Esophagus muscularis mucosa (tissue), 3 donors: ENCODE data around the gene PEX10.

ENCODE experiments used
- POLR2A ChIP-seq: fragments of 450-650 bp; IDR thresholded peaks from one replicate; pipeline ENCODE4 v1.6.1; 2017; ENCODE audit warnings: antibody characterized with exemption, moderate library complexity, mild to moderate bottlenecking, low read depth
- POLR2AphosphoS5 ChIP-seq, 2 donors: sonication (generic); formaldehyde crosslinking; IDR thresholded peaks; one replicate each; pipeline ENCODE4 v1.6.1; 2017; ENCODE audit warnings: antibody characterized with exemption in 2 of 2
- TF ChIP-seq, protein P1 (sequence below), 3 experiments: fragments of 200-600 bp in 2 of 3; fragments of 450-650 bp in 1 of 3; sonication (generic) in 2 of 3; IDR thresholded peaks; one replicate each; pipeline ENCODE4 v1.5.1; 2017 to 2019; ENCODE audit warnings: antibody characterized with exemption in 3 of 3, mild to moderate bottlenecking in 2 of 3, moderate library complexity in 1 of 3

DNA sequence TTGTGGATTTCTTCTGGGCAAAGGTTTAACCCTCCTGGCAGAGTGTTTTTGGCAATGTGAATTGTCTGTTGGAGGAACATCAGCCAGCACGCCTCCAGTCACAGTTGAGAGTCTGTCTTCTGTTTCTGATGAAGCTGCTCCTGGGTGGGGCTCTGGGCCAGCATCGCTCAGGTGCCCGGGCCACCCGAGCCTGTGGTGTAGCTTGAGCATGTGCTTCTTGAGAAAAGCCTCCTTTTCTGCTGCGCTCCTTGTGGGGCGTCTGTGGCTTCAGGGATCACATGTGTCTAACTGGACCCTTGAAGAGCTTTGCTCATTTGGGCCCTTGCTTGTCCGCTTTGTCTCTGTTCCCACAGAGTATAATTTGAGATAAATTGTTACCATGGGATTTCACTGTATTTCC lies 13.5 kb downstream of the PEX10 start:
- TF ChIP-seq, protein P1, sequence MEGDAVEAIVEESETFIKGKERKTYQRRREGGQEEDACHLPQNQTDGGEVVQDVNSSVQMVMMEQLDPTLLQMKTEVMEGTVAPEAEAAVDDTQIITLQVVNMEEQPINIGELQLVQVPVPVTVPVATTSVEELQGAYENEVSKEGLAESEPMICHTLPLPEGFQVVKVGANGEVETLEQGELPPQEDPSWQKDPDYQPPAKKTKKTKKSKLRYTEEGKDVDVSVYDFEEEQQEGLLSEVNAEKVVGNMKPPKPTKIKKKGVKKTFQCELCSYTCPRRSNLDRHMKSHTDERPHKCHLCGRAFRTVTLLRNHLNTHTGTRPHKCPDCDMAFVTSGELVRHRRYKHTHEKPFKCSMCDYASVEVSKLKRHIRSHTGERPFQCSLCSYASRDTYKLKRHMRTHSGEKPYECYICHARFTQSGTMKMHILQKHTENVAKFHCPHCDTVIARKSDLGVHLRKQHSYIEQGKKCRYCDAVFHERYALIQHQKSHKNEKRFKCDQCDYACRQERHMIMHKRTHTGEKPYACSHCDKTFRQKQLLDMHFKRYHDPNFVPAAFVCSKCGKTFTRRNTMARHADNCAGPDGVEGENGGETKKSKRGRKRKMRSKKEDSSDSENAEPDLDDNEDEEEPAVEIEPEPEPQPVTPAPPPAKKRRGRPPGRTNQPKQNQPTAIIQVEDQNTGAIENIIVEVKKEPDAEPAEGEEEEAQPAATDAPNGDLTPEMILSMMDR (IDR thresholded peaks at IDR 0.05), result no peak
- TF ChIP-seq POLR2A, result no peak
- no peak for TF ChIP-seq POLR2AphosphoS5 (IDR thresholded peaks at IDR 0.05)
